SU-DHL-6 (cell line): ENCODE results near the gene CYP3A7.
"Not testable (repeated sequence)": the region's sequence is repeated elsewhere in the genome, so short reads cannot be mapped to it uniquely, and the experiment has no call there.

Experiments
- H2AFZ ChIP-seq: fragments of 200-600 bp; sonication (generic); 2 replicates; pipeline ENCODE4 v1.6.1; 2014; ENCODE audit warnings: low read depth, mild to moderate bottlenecking, moderate library complexity, mixed read lengths, antibody characterized with exemption, low read length; ENCODE audit not compliant: severe bottlenecking
- H3F3A ChIP-seq: fragments of 200-600 bp; shearing (Covaris generic); 2 replicates; pipeline ENCODE4 v1.6.0; 2016; ENCODE audit warnings: antibody characterized with exemption, mild to moderate bottlenecking; ENCODE audit not compliant: insufficient read depth
- H3K27ac ChIP-seq: fragments of 200-600 bp; sonication (generic); 2 replicates; pipeline ENCODE4 v1.5.1; 2016; ENCODE audit warnings: low read depth, mild to moderate bottlenecking, low read length, moderate library complexity, mixed read lengths
- H3K27me3 ChIP-seq: fragments of 200-600 bp; sonication (generic), shearing (Covaris generic); 2 replicates; pipeline ENCODE4 v1.6.0; 2014; ENCODE audit warnings: mild to moderate bottlenecking, low read length
- H3K36me3 ChIP-seq: fragments of 200-600 bp; sonication (generic); 2 replicates; pipeline ENCODE4 v1.6.1; 2014; ENCODE audit warnings: mild to moderate bottlenecking, low read length, mixed read lengths
- H3K4me2 ChIP-seq: fragments of 300-600, 200-600 bp; shearing (Covaris generic), sonication (generic); 2 replicates; pipeline ENCODE4 v1.6.0; 2014; ENCODE audit warnings: low read length, low read depth, mild to moderate bottlenecking; ENCODE audit not compliant: poor library complexity, severe bottlenecking
- H3K4me3 ChIP-seq: fragments of 200-600 bp; sonication (generic); 2 replicates; pipeline ENCODE4 v1.5.1; 2014; ENCODE audit warnings: antibody characterized with exemption, low read length, mild to moderate bottlenecking, mixed read lengths; ENCODE audit not compliant: insufficient read depth, poor library complexity, severe bottlenecking
- H3K79me2 ChIP-seq: fragments of 200-600 bp; sonication (generic); 2 replicates; pipeline ENCODE4 v1.6.1; 2014; ENCODE audit warnings: mild to moderate bottlenecking, low read length, moderate library complexity; ENCODE audit not compliant: insufficient read depth
- H3K9ac ChIP-seq: fragments of 200-600 bp; sonication (generic); 2 replicates; pipeline ENCODE4 v1.7.0; 2014; ENCODE audit warnings: mild to moderate bottlenecking, low read length
- H3K9me2 ChIP-seq: fragments of 200-600 bp; sonication (generic); replicated peaks from 2 replicates; pipeline ENCODE4 v1.6.1; 2014; ENCODE audit warnings: low read length; ENCODE audit not compliant: insufficient read depth
- H3K9me3 ChIP-seq: fragments of 200-600 bp; sonication (generic); 2 replicates; pipeline ENCODE4 v1.6.1; 2014; ENCODE audit warnings: low read length, mixed read lengths; ENCODE audit not compliant: insufficient read depth
- H4K20me1 ChIP-seq: fragments of 200-600 bp; sonication (generic); 2 replicates; pipeline ENCODE4 v1.6.1; 2014; ENCODE audit warnings: low read depth, mild to moderate bottlenecking, antibody characterized with exemption, low read length, moderate library complexity, mixed read lengths
- EZH2phosphoT487 ChIP-seq: fragments of 200-600 bp; sonication (generic), shearing (Covaris generic); conservative IDR thresholded peaks from 2 replicates; pipeline ENCODE4 v1.6.1; 2018; ENCODE audit warnings: mild to moderate bottlenecking, antibody characterized with exemption, low read length, moderate library complexity, mixed read lengths
- TF ChIP-seq, protein P1 (sequence below): fragments of 200-600 bp; sonication (generic); IDR thresholded peaks from one replicate; pipeline ENCODE4 v1.5.1; 2017; ENCODE audit warnings: antibody characterized with exemption, mild to moderate bottlenecking, low read length, moderate library complexity; ENCODE audit not compliant: insufficient read depth, poor library complexity, severe bottlenecking

Gene CYP3A7

GRCh38 chr7:99780588-99780987 is 45.6 kb upstream of the CYP3A7 start:
- Histone ChIP-seq H3K9me2 (no peaks in the 10 kb centered on the region), H3F3A (no peaks in the 10 kb centered on the region), H3K27ac (no peak overlapping the region), H3K9me3 (no peaks in the 10 kb centered on the region), H3K4me3 (no peak overlapping the region), H3K79me2 (no peaks in the 10 kb centered on the region), H3K4me2 (no peak overlapping the region), H4K20me1 (no peaks in the 10 kb centered on the region), H3K27me3 (no peaks in the 10 kb centered on the region), H3K9ac (no peak overlapping the region), H2AFZ (no peak overlapping the region), H3K36me3 (no peaks in the 10 kb centered on the region)
- TF ChIP-seq EZH2phosphoT487 = no peak
- TF ChIP-seq, protein P1, sequence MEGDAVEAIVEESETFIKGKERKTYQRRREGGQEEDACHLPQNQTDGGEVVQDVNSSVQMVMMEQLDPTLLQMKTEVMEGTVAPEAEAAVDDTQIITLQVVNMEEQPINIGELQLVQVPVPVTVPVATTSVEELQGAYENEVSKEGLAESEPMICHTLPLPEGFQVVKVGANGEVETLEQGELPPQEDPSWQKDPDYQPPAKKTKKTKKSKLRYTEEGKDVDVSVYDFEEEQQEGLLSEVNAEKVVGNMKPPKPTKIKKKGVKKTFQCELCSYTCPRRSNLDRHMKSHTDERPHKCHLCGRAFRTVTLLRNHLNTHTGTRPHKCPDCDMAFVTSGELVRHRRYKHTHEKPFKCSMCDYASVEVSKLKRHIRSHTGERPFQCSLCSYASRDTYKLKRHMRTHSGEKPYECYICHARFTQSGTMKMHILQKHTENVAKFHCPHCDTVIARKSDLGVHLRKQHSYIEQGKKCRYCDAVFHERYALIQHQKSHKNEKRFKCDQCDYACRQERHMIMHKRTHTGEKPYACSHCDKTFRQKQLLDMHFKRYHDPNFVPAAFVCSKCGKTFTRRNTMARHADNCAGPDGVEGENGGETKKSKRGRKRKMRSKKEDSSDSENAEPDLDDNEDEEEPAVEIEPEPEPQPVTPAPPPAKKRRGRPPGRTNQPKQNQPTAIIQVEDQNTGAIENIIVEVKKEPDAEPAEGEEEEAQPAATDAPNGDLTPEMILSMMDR = no peak

GRCh38 chr7:99779949-99780348 is 45.0 kb upstream of the CYP3A7 start:
- H3K9me2 ChIP-seq = no peaks in the 10 kb centered on the region
- no peaks in the 10 kb centered on the region for H3K27me3 ChIP-seq
- H3K36me3 ChIP-seq = no peaks in the 10 kb centered on the region
- H3K79me2 ChIP-seq = no peaks in the 10 kb centered on the region
- no peak overlapping the region for H3K4me2 ChIP-seq
- H2AFZ ChIP-seq = no peak overlapping the region
- H3K4me3 ChIP-seq = no peak overlapping the region
- H3K9ac ChIP-seq = no peak overlapping the region
- no peak overlapping the region for H3K27ac ChIP-seq
- H4K20me1 ChIP-seq = no peaks in the 10 kb centered on the region
- no peaks in the 10 kb centered on the region for H3K9me3 ChIP-seq
- TF ChIP-seq, protein P1 = no peak
- TF ChIP-seq EZH2phosphoT487 = no peak
- H3F3A ChIP-seq = no peaks in the 10 kb centered on the region

DNA sequence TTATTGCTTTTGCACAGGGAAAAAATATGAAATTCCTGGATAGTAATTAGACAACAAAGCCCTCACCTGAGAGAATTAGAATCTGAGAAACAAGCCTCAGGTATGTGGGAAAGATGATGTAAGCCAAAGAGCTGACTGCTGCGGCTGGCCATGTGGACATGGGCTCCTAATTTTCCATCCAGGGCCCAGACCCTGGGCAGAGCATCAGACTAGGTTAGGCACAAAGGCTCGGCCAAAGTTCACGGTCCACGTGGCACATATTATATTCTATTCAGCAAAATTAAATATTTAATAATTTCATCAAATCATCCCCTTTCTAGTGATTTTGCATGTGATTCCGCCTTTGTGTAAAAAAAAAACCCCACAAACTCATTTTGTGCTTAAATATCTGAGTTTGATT is 43.9 kb upstream of the CYP3A7 start:
- no peak overlapping the region for H3K9ac ChIP-seq
- no peak overlapping the region for H3K4me2 ChIP-seq
- no peaks in the 10 kb centered on the region for H3K36me3 ChIP-seq
- H2AFZ ChIP-seq = no peak overlapping the region
- H4K20me1 ChIP-seq = no peaks in the 10 kb centered on the region
- no peak overlapping the region for H3K27ac ChIP-seq
- no peaks in the 10 kb centered on the region for H3F3A ChIP-seq
- no peaks in the 10 kb centered on the region for H3K9me3 ChIP-seq
- no peak overlapping the region for H3K4me3 ChIP-seq
- no peaks in the 10 kb centered on the region for H3K27me3 ChIP-seq
- no peaks in the 10 kb centered on the region for H3K9me2 ChIP-seq
- TF ChIP-seq EZH2phosphoT487 = no peak
- TF ChIP-seq, protein P1 = no peak
- H3K79me2 ChIP-seq = no peaks in the 10 kb centered on the region

DNA sequence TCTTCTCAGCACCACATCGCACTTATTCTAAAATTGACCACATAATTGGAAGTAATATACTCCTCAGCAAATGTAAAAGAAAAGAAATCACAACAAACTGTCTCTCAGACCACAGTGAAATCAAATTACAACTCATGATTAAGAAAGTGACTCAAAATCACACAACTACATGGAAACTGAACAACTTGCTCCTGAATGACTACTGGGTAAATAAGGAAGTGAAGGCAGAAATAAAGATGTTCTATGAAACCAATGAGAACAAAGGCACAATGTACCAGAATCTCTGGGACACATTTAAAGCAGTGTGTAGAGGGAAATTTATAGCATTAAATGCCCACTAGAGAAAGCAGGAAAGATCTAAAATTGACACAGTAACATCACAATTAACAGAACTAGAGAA is 38.4 kb upstream of the CYP3A7 start:
- H3K9me2 ChIP-seq, H3K4me2 ChIP-seq, H3K9ac ChIP-seq, H3K36me3 ChIP-seq, H3K79me2 ChIP-seq, H3K27ac ChIP-seq, H3F3A ChIP-seq, H3K4me3 ChIP-seq, H4K20me1 ChIP-seq, H2AFZ ChIP-seq, H3K27me3 ChIP-seq, H3K9me3 ChIP-seq: not testable (repeated sequence)
